ENCODE measurements around the gene WBP2NL. TPM values are rescaled to one million over a fixed set of nuclear protein-coding genes. Genes with fewer than 3 reads are reported as not detected.
A peak's percentile ranks its signal among the peaks of the same experiment; 100 is the strongest.

WBP2NL gene
- total RNA-seq, 4 donors from 2014 or later, result 0.22 to 2.8 (median 0.59) TPM

DNA sequence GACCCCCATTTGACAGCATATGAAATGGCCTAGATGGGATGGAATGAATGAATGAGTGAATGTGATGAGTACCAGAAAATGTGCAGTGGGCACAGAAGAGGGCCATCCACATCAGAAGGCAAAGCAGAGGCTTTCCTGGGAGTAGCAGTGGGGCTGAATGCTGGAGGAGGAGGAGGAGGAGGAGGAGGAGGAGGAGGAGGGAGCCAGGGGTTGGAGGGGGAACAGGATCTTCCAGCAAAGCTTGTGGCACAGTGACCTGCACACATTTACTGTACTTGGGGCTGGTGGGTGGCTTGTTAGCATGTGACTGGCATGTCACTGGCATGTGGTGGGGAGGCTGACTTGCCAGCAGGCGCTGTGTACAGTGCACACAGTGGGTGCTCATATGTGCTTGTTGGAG is 19.9 kb upstream of the WBP2NL start:
- ATAC-seq, result no peak
- no peak for TF ChIP-seq EP300 (IDR thresholded peaks at IDR 0.05)
- TF ChIP-seq, protein P1, sequence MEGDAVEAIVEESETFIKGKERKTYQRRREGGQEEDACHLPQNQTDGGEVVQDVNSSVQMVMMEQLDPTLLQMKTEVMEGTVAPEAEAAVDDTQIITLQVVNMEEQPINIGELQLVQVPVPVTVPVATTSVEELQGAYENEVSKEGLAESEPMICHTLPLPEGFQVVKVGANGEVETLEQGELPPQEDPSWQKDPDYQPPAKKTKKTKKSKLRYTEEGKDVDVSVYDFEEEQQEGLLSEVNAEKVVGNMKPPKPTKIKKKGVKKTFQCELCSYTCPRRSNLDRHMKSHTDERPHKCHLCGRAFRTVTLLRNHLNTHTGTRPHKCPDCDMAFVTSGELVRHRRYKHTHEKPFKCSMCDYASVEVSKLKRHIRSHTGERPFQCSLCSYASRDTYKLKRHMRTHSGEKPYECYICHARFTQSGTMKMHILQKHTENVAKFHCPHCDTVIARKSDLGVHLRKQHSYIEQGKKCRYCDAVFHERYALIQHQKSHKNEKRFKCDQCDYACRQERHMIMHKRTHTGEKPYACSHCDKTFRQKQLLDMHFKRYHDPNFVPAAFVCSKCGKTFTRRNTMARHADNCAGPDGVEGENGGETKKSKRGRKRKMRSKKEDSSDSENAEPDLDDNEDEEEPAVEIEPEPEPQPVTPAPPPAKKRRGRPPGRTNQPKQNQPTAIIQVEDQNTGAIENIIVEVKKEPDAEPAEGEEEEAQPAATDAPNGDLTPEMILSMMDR (IDR thresholded peaks at IDR 0.05), result no peak
- no peak for TF ChIP-seq POLR2A (IDR thresholded peaks at IDR 0.05)
- TF ChIP-seq POLR2AphosphoS5 (IDR thresholded peaks at IDR 0.05), result no peak
- Histone ChIP-seq H3K27ac (no peak overlapping the region), H3K4me3 (no peak overlapping the region), H3K4me1 (peaks cover 0 to 16% (median 9%) of the 10 kb centered on the region in 3 donors), H3K27me3 (peaks cover 47% of the 10 kb centered on the region), H3K9me3 (no peaks in the 10 kb centered on the region), H3K36me3 (no peaks in the 10 kb centered on the region)
- WGBS, 2 donors (ENCODE audit: low coverage in 1 of 2), result 83 to 100% methylated on average over 1 of the region's 1 CpG

DNA sequence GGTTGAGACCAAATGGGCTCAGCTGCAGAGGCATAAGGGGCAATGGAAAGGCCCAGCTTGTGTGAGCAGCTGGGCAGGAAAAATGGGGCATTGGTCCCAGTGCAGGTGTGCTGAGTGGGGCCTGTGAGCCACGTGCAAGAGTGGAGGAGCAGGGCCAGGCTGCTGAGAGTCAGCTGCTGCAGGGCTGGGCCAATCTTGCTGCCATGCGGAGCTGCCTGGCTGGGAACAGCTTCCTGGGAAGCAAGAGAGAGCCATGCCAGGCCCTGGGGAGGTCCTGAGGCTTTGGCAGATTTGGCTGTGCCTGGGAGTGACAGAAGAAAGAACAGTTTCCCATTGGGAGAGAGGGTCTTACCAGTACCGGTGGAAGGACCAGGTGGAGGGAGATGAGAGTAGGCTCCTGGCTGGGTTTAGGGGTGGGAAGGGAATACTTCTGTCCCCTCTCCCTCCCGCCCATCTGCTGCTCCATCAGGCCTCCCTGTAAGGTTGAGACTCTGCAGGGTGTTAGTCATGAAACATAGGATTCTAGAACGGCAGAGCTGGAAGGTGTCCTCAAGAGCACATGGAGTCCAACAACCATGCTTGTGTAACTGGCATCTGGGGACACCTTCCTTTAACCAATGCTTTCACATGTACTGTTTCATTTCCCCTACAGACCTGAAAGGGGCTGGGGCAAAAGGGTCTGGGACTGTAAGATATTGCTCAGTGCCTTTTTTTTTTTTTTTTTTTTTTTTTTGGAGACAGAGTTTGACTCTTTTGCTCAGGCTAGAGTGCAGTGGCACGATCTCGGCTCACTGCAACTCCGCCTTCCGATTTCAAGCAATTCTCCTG is 19.0 kb upstream of the WBP2NL start:
- no peaks in the 10 kb centered on the region for H3K9me3 ChIP-seq
- no peak for ATAC-seq
- 49 to 63% methylated on average over 2 to 3 of the region's 9 CpGs for WGBS, 2 donors (ENCODE audit: low coverage in 1 of 2)
- no peaks in the 10 kb centered on the region for H3K36me3 ChIP-seq
- peaks cover 0 to 16% (median 9%) of the 10 kb centered on the region in 3 donors for H3K4me1 ChIP-seq
- H3K27me3 ChIP-seq, result peaks cover 38% of the 10 kb centered on the region
- H3K27ac ChIP-seq, result no peak overlapping the region
- no peak overlapping the region for H3K4me3 ChIP-seq
- TF ChIP-seq POLR2AphosphoS5 (IDR thresholded peaks at IDR 0.05) (no peak), EP300 (IDR thresholded peaks at IDR 0.05) (no peak), POLR2A (IDR thresholded peaks at IDR 0.05) (no peak)
- TF ChIP-seq, protein P1 (IDR thresholded peaks at IDR 0.05), result no peak

DNA sequence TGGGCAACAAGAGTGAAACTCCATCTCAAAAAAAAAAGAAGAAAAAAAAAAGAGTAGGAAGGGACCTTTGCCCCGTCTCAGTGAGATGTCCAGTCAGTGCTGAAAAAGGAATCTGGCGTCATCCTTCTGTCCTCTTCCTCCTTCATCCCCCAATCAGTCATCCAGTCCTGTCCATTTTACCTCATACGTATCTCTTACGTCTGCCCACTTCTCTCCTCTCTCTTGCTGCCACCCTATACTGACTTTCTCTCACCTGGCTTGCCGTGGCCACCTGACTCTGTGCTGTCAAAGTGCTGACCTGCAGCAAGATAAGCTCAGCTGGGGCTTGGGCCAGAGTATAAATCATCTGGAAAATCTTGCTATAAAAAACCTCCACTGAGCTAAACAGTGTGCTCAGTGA is 15.7 kb upstream of the WBP2NL start:
- no peaks in the 10 kb centered on the region for H3K4me1 ChIP-seq
- no peaks in the 10 kb centered on the region for H3K36me3 ChIP-seq
- TF ChIP-seq, protein P1 (IDR thresholded peaks at IDR 0.05), result no peak
- TF ChIP-seq POLR2A (IDR thresholded peaks at IDR 0.05) (no peak), EP300 (IDR thresholded peaks at IDR 0.05) (no peak), POLR2AphosphoS5 (IDR thresholded peaks at IDR 0.05) (no peak)
- no peak overlapping the region for H3K4me3 ChIP-seq
- H3K27me3 ChIP-seq, result peaks cover 9% of the 10 kb centered on the region
- H3K9me3 ChIP-seq, result no peaks in the 10 kb centered on the region
- no peak overlapping the region for H3K27ac ChIP-seq
- ATAC-seq, result no peak
- 55 to 71% methylated on average over 5 of the region's 5 CpGs for WGBS, 2 donors (ENCODE audit: low coverage in 1 of 2)

DNA sequence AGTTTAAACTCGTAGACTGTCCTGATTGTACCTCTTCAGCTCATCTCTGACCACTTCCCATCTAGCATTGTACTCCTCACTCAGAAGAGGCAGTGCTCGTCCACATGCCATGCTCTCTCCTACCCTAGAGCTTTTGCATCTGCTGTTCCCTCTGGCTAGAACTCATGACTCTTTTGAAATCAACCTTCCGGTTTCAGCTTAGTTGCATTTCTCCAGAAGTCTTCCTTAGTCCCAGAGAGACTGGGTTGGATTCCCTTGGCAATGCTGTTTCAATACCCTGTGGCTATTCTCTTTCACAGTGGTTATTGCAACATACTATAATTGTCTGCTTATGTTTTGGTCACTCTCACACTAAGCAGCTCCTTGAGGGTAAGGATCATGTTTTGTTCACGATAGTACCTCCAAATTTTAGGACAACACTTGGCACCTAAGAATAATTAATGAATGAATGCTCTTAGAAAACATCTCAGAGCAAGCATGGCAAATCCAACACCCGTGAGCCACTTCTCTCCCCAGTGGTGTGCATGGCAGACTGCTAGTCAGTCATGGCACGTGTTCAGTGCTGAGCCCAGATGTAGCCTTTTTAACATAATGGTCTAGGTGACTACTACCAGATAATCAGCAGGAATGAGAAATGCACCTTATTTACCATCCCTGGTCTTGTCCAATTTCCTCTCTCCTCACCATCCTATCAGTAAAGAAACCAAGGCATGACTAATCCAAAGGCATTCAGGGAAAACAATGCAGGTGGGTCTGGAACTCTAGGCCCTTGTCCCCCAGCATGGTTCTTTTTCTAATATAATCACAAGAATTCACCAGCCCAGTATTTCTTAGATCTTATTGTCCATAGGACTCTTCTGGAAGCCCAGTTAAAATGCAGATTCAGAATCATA is 14.8 kb upstream of the WBP2NL start:
- no peak for TF ChIP-seq EP300 (IDR thresholded peaks at IDR 0.05)
- no peak for TF ChIP-seq POLR2A (IDR thresholded peaks at IDR 0.05)
- TF ChIP-seq, protein P1 (IDR thresholded peaks at IDR 0.05), result no peak
- TF ChIP-seq POLR2AphosphoS5 (IDR thresholded peaks at IDR 0.05), result no peak
- Histone ChIP-seq H3K27me3 (peaks cover 5% of the 10 kb centered on the region), H3K4me3 (no peak overlapping the region), H3K9me3 (no peaks in the 10 kb centered on the region), H3K36me3 (no peaks in the 10 kb centered on the region), H3K4me1 (no peaks in the 10 kb centered on the region), H3K27ac (no peak overlapping the region)
- ATAC-seq, result peak; percentile 66
- WGBS, 2 donors (ENCODE audit: low coverage in 1 of 2), result 70 to 77% methylated on average over 6 of the region's 6 CpGs

Measured in gastroesophageal sphincter (tissue), 4 donors.